8988T (cell line): Measurements from ENCODE around the gene ZNF778.

Experiments
- DNase-seq: peaks from one replicate; pipeline ENCODE4 v3.0.0; 2011

ZNF778 gene

GRCh38 chr16:89194340-89195311, 22.9 kb upstream of the ZNF778 start:
- DNase-seq = no peak

GRCh38 chr16:89195521-89196171, 21.9 kb upstream of the ZNF778 start:
- peak; percentile 46 for DNase-seq

GRCh38 chr16:89197033-89197632, 20.4 kb upstream of the ZNF778 start:
- DNase-seq = peak; percentile 58

GRCh38 chr16:89197633-89198416, 19.7 kb upstream of the ZNF778 start:
- peak; percentile 65 for DNase-seq

GRCh38 chr16:89198417-89199240, 18.9 kb upstream of the ZNF778 start:
- peak; percentile 60 for DNase-seq

- peak; percentile 58 for DNase-seq
These were observed 18.0 kb upstream of the ZNF778 start for GRCh38 chr16:89199241-89200123.

- DNase-seq = peak; percentile 66
These were observed 17.2 kb upstream of the ZNF778 start, which contains the start of gene SLC22A31 for GRCh38 chr16:89200124-89200849. Gene SLC22A31, minus strand, starts transcription at chr16:89200537. Its CDS starts 36 bp downstream, at chr16:89200501.

- no peak for DNase-seq
These were observed 16.6 kb upstream of the ZNF778 start for GRCh38 chr16:89200850-89201411.

GRCh38 chr16:89201439-89202377, 15.8 kb upstream of the ZNF778 start:
- peak; percentile 99 for DNase-seq

- DNase-seq = no peak
These were observed 14.9 kb upstream of the ZNF778 start for GRCh38 chr16:89202422-89203215.

GRCh38 chr16:89207993-89208392, 9.5 kb upstream of the ZNF778 start:
- DNase-seq = no peak

GRCh38 chr16:89209522-89210044, 7.9 kb upstream of the ZNF778 start:
- DNase-seq = no peak

GRCh38 chr16:89210165-89210903, 7.2 kb upstream of the ZNF778 start:
- DNase-seq = no peak

- DNase-seq = no peak
These were observed 6.5 kb upstream of the ZNF778 start for GRCh38 chr16:89210904-89211515.

GRCh38 chr16:89216315-89217137, 977 bp upstream of the ZNF778 start:
- peak; percentile 66 for DNase-seq
